GM12891 (cell line): ENCODE measurements around the gene ADCY10.

Experiments
- PAX5 ChIP-seq: IDR thresholded peaks from 2 replicates; pipeline ENCODE4 v1.6.1; 2011; ENCODE audit warnings: low read length, moderate library complexity, mild to moderate bottlenecking; ENCODE audit not compliant: insufficient read depth, severe bottlenecking
- POLR2A ChIP-seq: IDR thresholded peaks from 2 replicates; pipeline ENCODE4 v1.6.1; 2011; ENCODE audit warnings: low read depth, low read length, control low read depth
- POLR2AphosphoS5 ChIP-seq: IDR thresholded peaks from 2 replicates; pipeline ENCODE4 v1.6.1; 2011; ENCODE audit warnings: low read depth, low read length, control low read depth
- POU2F2 ChIP-seq: IDR thresholded peaks from 2 replicates; pipeline ENCODE4 v1.6.1; 2011; ENCODE audit warnings: low read depth, mild to moderate bottlenecking, control low read depth, low read length, moderate library complexity
- SPI1 ChIP-seq: IDR thresholded peaks from 2 replicates; pipeline ENCODE4 v1.6.1; 2011; ENCODE audit warnings: low read depth, low read length, control low read depth
- TAF1 ChIP-seq: IDR thresholded peaks from 2 replicates; pipeline ENCODE4 v1.6.1; 2011; ENCODE audit warnings: low read depth, low read length, control low read depth

GRCh38 chr1:167922611-167923074 lies 8.7 kb upstream of the ADCY10 start:
- TF ChIP-seq POLR2A (no peak), POU2F2 (no peak), POLR2AphosphoS5 (no peak), TAF1 (no peak), SPI1 (no peak), PAX5 (no peak)
